Fibroblast of lung (primary cell): Measurements from ENCODE around the gene KIAA1958.

Experiments used
- CTCF ChIP-seq, 2 donors: IDR thresholded peaks in 1 of 2; conservative IDR thresholded peaks in 1 of 2; 1 replicate in 1 of 2; 2 replicates in 1 of 2; pipeline ENCODE4 v1.5.1; 2011 to 2012; ENCODE audit warnings: low read length in 2 of 2, control low read depth in 1 of 2, inconsistent platforms in 1 of 2, low read depth in 1 of 2, mild to moderate bottlenecking in 1 of 2
- EZH2 ChIP-seq: IDR thresholded peaks from 2 replicates; pipeline ENCODE4 v1.5.1; 2012; ENCODE audit warnings: low read length, control low read depth, mild to moderate bottlenecking; ENCODE audit errors: missing control alignments

- TF ChIP-seq CTCF (conservative IDR thresholded peaks at IDR 0.05 in 1 of 2, IDR thresholded peaks at IDR 0.05 in 1 of 2; ENCODE audit: low read depth in 1 of 2, low read length in 2 of 2) (no peak), EZH2 (no peak)
These were observed 63.9 kb downstream of the KIAA1958 start for GRCh38 chr9:112550531-112550930.
